Liver (tissue), 9 donors: ENCODE measurements around the gene NR5A2. TPM values are rescaled to one million over a fixed set of nuclear protein-coding genes. Genes with fewer than 3 reads are reported as not detected.

Experiments
- DNase-seq: peaks from one replicate; pipeline ENCODE4 v3.0.0-alpha.2; 2017; ENCODE audit warnings: low spot score
- H3K27ac ChIP-seq, 2 donors: one replicate each; pipeline ENCODE4 v1.7.0; 2013; ENCODE audit warnings: inconsistent platforms in 2 of 2, low read length in 2 of 2, control low read depth in 1 of 2, low read depth in 1 of 2, mild to moderate bottlenecking in 1 of 2
- H3K27me3 ChIP-seq, 4 donors: one replicate each; pipeline versions ENCODE4 v1.6.1 to v1.7.0; 2013; ENCODE audit warnings: low read length in 3 of 4, inconsistent platforms in 1 of 4, mild to moderate bottlenecking in 1 of 4, moderate library complexity in 1 of 4; ENCODE audit not compliant: control insufficient read depth in 4 of 4, insufficient read depth in 4 of 4
- H3K36me3 ChIP-seq, 4 donors: one replicate each; pipeline versions ENCODE4 v1.6.1 to v1.7.0; 2013; ENCODE audit warnings: low read length in 3 of 4, mild to moderate bottlenecking in 3 of 4, low read depth in 1 of 4, moderate library complexity in 1 of 4; ENCODE audit not compliant: control insufficient read depth in 4 of 4, insufficient read depth in 3 of 4
- H3K4me1 ChIP-seq, 4 donors: one replicate each; pipeline versions ENCODE4 v1.6.1 to v1.7.0; 2013; ENCODE audit warnings: low read length in 3 of 4, mild to moderate bottlenecking in 3 of 4, moderate library complexity in 1 of 4; ENCODE audit not compliant: control insufficient read depth in 4 of 4, insufficient read depth in 4 of 4
- H3K4me3 ChIP-seq, 3 donors: one replicate each; pipeline versions ENCODE4 v1.6.1 to v1.7.0; 2013; ENCODE audit warnings: low read length in 3 of 3, control low read depth in 1 of 3, low read depth in 1 of 3, mild to moderate bottlenecking in 1 of 3
- H3K9ac ChIP-seq, 2 donors: one replicate each; pipeline ENCODE4 v1.7.0; 2013; ENCODE audit warnings: low read length in 2 of 2, mild to moderate bottlenecking in 2 of 2, moderate library complexity in 2 of 2, control low read depth in 1 of 2, low read depth in 1 of 2
- H3K9me3 ChIP-seq, 4 donors: one replicate each; pipeline versions ENCODE4 v1.6.1 to v1.7.0; 2013; ENCODE audit warnings: low read length in 3 of 4; ENCODE audit not compliant: control insufficient read depth in 4 of 4
- CTCF ChIP-seq: fragments of 150-350 bp; IDR thresholded peaks from 2 replicates; pipeline ENCODE4 v1.5.1; 2017; ENCODE audit warnings: improper control_type of control experiment, low read depth, low read length; ENCODE audit not compliant: missing input control
- EGR1 ChIP-seq, 2 donors: IDR thresholded peaks; 2 replicates each; pipeline ENCODE4 v1.6.1; 2016 to 2018; ENCODE audit warnings: antibody characterized with exemption in 2 of 2, low read depth in 2 of 2
- FOXA1 ChIP-seq: IDR thresholded peaks from 2 replicates; pipeline ENCODE4 v1.6.1; 2016; ENCODE audit warnings: antibody characterized with exemption
- FOXA2 ChIP-seq: IDR thresholded peaks from 2 replicates; pipeline ENCODE4 v1.6.1; 2016; ENCODE audit warnings: antibody characterized with exemption
- GABPA ChIP-seq, 2 donors: IDR thresholded peaks in 1 of 2; conservative IDR thresholded peaks in 1 of 2; 2 replicates each; pipeline ENCODE4 v1.6.1; 2016; ENCODE audit warnings: antibody characterized with exemption in 2 of 2, mild to moderate bottlenecking in 1 of 2, moderate library complexity in 1 of 2
- HNF4A ChIP-seq, 2 donors: conservative IDR thresholded peaks; 2 replicates each; pipeline ENCODE4 v1.6.1; 2016; ENCODE audit warnings: antibody characterized with exemption in 2 of 2, mild to moderate bottlenecking in 2 of 2
- HNF4G ChIP-seq: IDR thresholded peaks from 2 replicates; pipeline ENCODE4 v1.6.1; 2016; ENCODE audit warnings: antibody characterized with exemption
- JUND ChIP-seq, 2 donors: IDR thresholded peaks; 2 replicates each; pipeline ENCODE4 v1.6.1; 2016; ENCODE audit warnings: antibody characterized with exemption in 2 of 2
- MAX ChIP-seq: IDR thresholded peaks from 2 replicates; pipeline ENCODE4 v1.6.1; 2016; ENCODE audit warnings: antibody characterized with exemption
- NR2F2 ChIP-seq: IDR thresholded peaks from 2 replicates; pipeline ENCODE4 v1.6.1; 2016; ENCODE audit warnings: antibody characterized with exemption
- RAD21 ChIP-seq, 2 donors: IDR thresholded peaks; 2 replicates each; pipeline ENCODE4 v1.6.1; 2016; ENCODE audit warnings: antibody characterized with exemption in 2 of 2, mild to moderate bottlenecking in 2 of 2
- REST ChIP-seq: IDR thresholded peaks from 2 replicates; pipeline ENCODE4 v1.6.1; 2016; ENCODE audit warnings: antibody characterized with exemption, mild to moderate bottlenecking
- RXRA ChIP-seq, 2 donors: IDR thresholded peaks; 2 replicates each; pipeline ENCODE4 v1.6.1; 2017 to 2018; ENCODE audit warnings: antibody characterized with exemption in 2 of 2, mild to moderate bottlenecking in 1 of 2
- SP1 ChIP-seq: IDR thresholded peaks from 2 replicates; pipeline ENCODE4 v1.6.1; 2018; ENCODE audit warnings: antibody characterized with exemption, mild to moderate bottlenecking
- TAF1 ChIP-seq: conservative IDR thresholded peaks from 2 replicates; pipeline ENCODE4 v1.6.1; 2016; ENCODE audit warnings: antibody characterized with exemption, mild to moderate bottlenecking
- YY1 ChIP-seq: IDR thresholded peaks from 2 replicates; pipeline ENCODE4 v1.6.1; 2016; ENCODE audit warnings: antibody characterized with exemption, mild to moderate bottlenecking
- WGBS: extraction: QIAGEN DNeasy Blood & Tissue Kit; methylation state at CpG from one replicate; pipeline ENCODE4 v1.1.7; 2013; 5-methylcytosine and 5-hydroxymethylcytosine counted together
- polyA plus RNA-seq, 2 donors: library from polyadenylated mRNA; stranded (reverse) in 1 of 2; unstranded in 1 of 2; fragments of 200-250 nt in 1 of 2; fragments of >200 nt in 1 of 2; fragmentation: Nextera tagmentation in 1 of 2; extraction: Ambion mirVana in 1 of 2; gene quantifications; one replicate each; pipeline versions ENCODE4 v1.2.1 to v1.2.3, GENCODE V29; 2013 to 2015
- total RNA-seq, 2 donors: library from RNA; depleted of rRNA; stranded (reverse); fragments of >200 nt; gene quantifications; one replicate each; pipeline ENCODE4 v1.2.3, GENCODE V29; 2014
- TF ChIP-seq, protein P1 (sequence below): IDR thresholded peaks from 2 replicates; pipeline ENCODE4 v1.6.1; 2016; ENCODE audit warnings: antibody characterized with exemption
- TF ChIP-seq, protein P2 (sequence below): IDR thresholded peaks from 2 replicates; pipeline ENCODE4 v1.6.1; 2016; ENCODE audit warnings: antibody characterized with exemption
- donor health status: healthy.
- donor health status: healthy.
- donor health status: healthy.
- donor health status: healthy.
- donor health status: healthy.

NR5A2 gene
- total and polyA plus RNA-seq, 4 donors, result 10.0 to 37.5 (median 21.1) TPM

GRCh38 chr1:200121421-200121820 lies 93.9 kb downstream of the NR5A2 start:
- H3K9ac ChIP-seq, result no peak overlapping the region
- peaks cover 6 to 22% (median 12%) of the 10 kb centered on the region in 4 donors for H3K36me3 ChIP-seq
- H3K4me1 ChIP-seq, result peaks cover 8 to 24% (median 17%) of the 10 kb centered on the region in 4 donors
- no peak for DNase-seq
- no peak overlapping the region for H3K4me3 ChIP-seq
- H3K9me3 ChIP-seq, result no peaks in the 10 kb centered on the region
- no peak for TF ChIP-seq EGR1 (IDR thresholded peaks at IDR 0.05; ENCODE audit: low read depth in 2 of 2)
- no peak for TF ChIP-seq JUND (IDR thresholded peaks at IDR 0.05)
- TF ChIP-seq SP1, result no peak
- TF ChIP-seq HNF4G, result no peak
- no peak for TF ChIP-seq RAD21 (IDR thresholded peaks at IDR 0.05)
- H3K27ac ChIP-seq, result no peak overlapping the region
- no peaks in the 10 kb centered on the region for H3K27me3 ChIP-seq

DNA sequence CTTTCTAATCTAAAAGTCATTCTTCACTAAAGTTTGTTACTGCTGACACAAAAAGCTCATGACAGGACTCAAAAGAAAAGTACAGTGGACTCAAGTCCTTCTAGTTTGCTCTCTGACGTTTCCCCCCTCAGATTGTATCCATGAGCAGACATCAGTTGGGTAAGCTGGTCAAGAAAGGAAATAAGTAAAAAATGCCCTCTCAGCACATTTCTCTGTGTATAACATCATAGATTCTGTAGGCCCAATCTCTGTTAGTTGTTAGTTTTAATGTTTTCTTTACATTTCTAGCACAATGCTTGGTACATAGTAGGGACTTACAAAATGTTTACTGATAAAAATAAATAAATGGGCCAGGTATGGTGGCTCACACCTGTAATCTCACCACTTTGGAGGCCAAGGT lies 96.8 kb downstream of the NR5A2 start:
- no peak for DNase-seq
- Histone ChIP-seq H3K4me1 (peaks cover 6 to 19% (median 13%) of the 10 kb centered on the region in 4 donors), H3K27ac (no peak overlapping the region), H3K9me3 (no peaks in the 10 kb centered on the region), H3K36me3 (peaks cover 6 to 22% (median 12%) of the 10 kb centered on the region in 4 donors), H3K27me3 (no peaks in the 10 kb centered on the region), H3K4me3 (no peak overlapping the region), H3K9ac (no peak overlapping the region)
- 82% methylated on average over 1 of the region's 1 CpG for WGBS
- TF ChIP-seq, protein P1, sequence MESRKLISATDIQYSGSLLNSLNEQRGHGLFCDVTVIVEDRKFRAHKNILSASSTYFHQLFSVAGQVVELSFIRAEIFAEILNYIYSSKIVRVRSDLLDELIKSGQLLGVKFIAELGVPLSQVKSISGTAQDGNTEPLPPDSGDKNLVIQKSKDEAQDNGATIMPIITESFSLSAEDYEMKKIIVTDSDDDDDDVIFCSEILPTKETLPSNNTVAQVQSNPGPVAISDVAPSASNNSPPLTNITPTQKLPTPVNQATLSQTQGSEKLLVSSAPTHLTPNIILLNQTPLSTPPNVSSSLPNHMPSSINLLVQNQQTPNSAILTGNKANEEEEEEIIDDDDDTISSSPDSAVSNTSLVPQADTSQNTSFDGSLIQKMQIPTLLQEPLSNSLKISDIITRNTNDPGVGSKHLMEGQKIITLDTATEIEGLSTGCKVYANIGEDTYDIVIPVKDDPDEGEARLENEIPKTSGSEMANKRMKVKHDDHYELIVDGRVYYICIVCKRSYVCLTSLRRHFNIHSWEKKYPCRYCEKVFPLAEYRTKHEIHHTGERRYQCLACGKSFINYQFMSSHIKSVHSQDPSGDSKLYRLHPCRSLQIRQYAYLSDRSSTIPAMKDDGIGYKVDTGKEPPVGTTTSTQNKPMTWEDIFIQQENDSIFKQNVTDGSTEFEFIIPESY, result no peak

- Histone ChIP-seq H3K36me3 (peaks cover 6 to 14% (median 8%) of the 10 kb centered on the region in 4 donors), H3K4me3 (no peak overlapping the region), H3K27me3 (no peaks in the 10 kb centered on the region), H3K9me3 (no peaks in the 10 kb centered on the region), H3K4me1 (peaks cover 17 to 44% (median 33%) of the 10 kb centered on the region in 4 donors), H3K27ac (peak overlapping the region; percentile 27 to 53), H3K9ac (no peak overlapping the region)
- no peak for DNase-seq
- 48% methylated on average over 7 of the region's 7 CpGs for WGBS
- TF ChIP-seq, protein P1, result peak; percentile 58
- TF ChIP-seq RAD21 (IDR thresholded peaks at IDR 0.05) (peak; percentile 30 to 48), FOXA1 (peak; percentile 70), SP1 (peak; percentile 54), EGR1 (IDR thresholded peaks at IDR 0.05; ENCODE audit: low read depth in 2 of 2) (no peak), NR2F2 (peak; percentile 42), CTCF (no peak), YY1 (peak; percentile 54), JUND (IDR thresholded peaks at IDR 0.05) (peak; percentile 40 to 73), HNF4A (conservative IDR thresholded peaks at IDR 0.05) (peak; percentile 80 to 84), RXRA (IDR thresholded peaks at IDR 0.05) (peak; percentile 78 to 87), GABPA (IDR thresholded peaks at IDR 0.05 in 1 of 2, conservative IDR thresholded peaks at IDR 0.05 in 1 of 2) (no peak), HNF4G (peak; percentile 29), FOXA2 (peak; percentile 74), TAF1 (no peak), REST (peak; percentile 57), MAX (peak; percentile 52)
- TF ChIP-seq, protein P2, sequence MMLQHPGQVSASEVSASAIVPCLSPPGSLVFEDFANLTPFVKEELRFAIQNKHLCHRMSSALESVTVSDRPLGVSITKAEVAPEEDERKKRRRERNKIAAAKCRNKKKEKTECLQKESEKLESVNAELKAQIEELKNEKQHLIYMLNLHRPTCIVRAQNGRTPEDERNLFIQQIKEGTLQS, result no peak
Observed at GRCh38 chr1:200128081-200128480, 100.6 kb downstream of the NR5A2 start.
